ENCODE data around the gene FTO.
A peak's percentile ranks its signal among the peaks of the same experiment; 100 is the strongest.

The FTO gene

DNA sequence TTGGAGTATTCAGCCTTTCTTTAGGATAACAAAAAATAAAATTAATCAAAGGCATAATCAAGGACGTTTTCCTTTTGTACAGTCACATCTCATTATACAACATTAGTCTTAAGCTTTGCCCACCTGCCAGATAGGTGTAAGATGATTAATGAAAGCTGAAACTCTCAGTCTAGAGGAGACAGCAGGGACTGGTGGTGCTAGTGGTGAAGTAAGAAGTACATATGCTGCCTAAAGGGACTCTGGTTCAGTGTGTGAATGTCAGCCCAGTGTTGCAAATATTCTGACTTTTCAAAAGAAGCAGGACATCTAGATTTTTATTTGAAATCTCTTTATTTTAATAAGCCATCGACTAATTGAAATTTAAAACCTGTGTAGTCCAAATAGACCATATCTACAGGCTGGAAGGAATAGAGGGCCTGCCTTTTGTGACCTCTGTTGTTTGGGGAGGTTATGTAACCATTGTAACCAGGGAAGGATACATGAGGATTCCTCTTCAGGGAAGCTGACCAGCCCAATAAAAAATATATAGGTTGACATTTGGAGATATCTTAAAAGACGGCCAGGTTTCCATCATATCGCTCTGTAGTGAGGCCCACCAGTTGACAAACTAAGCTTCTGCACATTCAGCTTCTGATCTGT lies 54.1 kb downstream of the FTO start:
- DNase-seq (ENCODE audit: low read depth), result peak; percentile 77
- TF ChIP-seq, protein P1, sequence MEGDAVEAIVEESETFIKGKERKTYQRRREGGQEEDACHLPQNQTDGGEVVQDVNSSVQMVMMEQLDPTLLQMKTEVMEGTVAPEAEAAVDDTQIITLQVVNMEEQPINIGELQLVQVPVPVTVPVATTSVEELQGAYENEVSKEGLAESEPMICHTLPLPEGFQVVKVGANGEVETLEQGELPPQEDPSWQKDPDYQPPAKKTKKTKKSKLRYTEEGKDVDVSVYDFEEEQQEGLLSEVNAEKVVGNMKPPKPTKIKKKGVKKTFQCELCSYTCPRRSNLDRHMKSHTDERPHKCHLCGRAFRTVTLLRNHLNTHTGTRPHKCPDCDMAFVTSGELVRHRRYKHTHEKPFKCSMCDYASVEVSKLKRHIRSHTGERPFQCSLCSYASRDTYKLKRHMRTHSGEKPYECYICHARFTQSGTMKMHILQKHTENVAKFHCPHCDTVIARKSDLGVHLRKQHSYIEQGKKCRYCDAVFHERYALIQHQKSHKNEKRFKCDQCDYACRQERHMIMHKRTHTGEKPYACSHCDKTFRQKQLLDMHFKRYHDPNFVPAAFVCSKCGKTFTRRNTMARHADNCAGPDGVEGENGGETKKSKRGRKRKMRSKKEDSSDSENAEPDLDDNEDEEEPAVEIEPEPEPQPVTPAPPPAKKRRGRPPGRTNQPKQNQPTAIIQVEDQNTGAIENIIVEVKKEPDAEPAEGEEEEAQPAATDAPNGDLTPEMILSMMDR (IDR thresholded peaks at IDR 0.05; ENCODE audit: control insufficient read depth, extremely low read depth, insufficient read depth), result no peak
- H3K4me3 ChIP-seq (ENCODE audit: low read depth, low read length), result no peak overlapping the region

DNA sequence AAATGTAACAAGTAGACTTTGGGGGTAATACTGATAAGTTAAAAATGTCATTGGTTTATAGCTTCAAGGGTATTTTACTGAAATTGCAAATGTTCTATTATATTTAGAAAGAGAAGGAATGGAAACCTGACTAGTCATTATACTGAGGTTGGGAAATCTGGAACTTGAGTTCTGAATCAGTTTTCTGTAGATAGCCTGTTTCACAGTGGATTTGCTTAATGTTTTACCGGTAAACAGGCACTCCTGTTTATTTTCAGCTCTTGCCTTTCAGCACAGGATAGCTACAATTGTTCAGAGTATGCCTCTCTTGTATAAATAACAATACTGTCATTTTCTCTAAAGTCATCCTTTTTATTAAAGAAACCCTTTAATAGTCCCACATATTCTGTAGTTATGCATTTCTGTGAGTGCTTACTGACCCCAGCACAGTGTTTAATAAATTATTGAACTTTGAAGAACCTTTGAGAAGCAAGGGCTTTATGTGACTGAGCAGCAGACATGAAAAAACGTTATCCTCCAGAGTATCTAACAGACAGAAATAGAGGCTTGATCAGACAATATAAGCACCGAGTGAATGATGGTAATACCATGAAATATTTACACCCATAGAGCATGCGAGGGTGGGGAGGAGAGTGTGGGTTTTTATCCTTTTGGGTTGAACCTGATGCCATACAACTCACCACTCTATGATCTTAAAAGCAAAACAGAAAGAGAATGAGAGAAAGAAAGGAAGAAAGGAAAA lies 58.2 kb downstream of the FTO start:
- TF ChIP-seq, protein P1 (IDR thresholded peaks at IDR 0.05; ENCODE audit: control insufficient read depth, extremely low read depth, insufficient read depth), result no peak
- no peak overlapping the region for H3K4me3 ChIP-seq (ENCODE audit: low read depth, low read length)

DNA sequence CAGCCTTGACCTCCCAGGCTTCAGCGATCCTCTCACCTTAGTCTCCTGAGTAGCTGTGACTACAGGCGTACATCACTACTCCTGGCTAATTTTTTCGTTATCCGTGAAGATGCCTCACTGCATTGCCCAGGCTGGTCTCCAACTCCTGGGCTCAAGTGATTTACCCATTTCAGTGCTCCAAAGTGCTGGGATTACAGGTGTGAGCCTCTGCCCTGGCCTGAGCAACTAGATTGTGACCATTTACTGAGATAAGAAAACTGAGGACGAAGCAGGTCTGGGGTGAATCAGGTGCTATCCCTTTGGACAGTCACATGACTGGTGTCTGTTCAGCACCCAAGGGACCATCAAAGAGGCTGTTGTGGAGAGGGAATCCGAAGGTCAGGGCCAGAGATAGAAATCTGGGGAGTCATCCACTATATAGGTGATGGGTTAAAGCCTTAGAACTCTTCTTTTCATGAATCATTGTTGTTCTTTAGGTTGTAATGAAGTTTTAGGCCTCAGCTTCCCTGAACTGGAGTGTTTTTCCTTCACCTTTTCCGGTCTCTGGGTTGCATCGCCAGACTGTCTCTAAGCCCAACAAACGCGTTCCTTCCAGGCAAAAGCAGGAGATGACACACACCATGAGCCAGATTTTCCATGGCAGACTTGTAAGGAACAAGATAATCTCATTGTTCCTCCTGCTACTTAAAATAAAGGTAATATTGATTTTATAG lies 62.5 kb downstream of the FTO start:
- DNase-seq (ENCODE audit: low read depth), result no peak

More for the DNA sequence above, 58.2 kb downstream of the FTO start:
- no peak for DNase-seq (ENCODE audit: low read depth)

DNA sequence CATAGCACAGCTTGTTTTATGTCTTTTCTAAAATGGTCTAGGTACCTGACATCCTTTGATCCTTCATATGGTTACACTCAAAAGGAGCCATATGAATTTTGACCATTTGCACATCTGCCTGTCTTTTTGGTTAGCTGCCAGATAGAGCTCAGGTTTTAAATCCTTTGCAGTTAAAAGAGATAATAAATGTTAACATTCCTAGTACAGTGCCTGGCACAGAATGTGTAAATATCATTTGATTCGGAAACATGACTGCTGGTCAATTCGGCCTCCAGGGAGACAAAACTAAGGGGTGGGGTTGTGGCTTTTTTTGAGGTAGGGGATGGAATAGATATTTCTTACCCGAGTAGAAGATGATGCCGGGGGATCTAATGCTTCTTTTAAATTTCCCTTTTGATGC lies 64.2 kb downstream of the FTO start:
- H3K4me3 ChIP-seq (ENCODE audit: low read depth, low read length), result no peak overlapping the region
- DNase-seq (ENCODE audit: low read depth), result no peak
- TF ChIP-seq, protein P1 (IDR thresholded peaks at IDR 0.05; ENCODE audit: control insufficient read depth, extremely low read depth, insufficient read depth), result no peak

More for the DNA sequence above, 62.5 kb downstream of the FTO start:
- TF ChIP-seq, protein P1 (IDR thresholded peaks at IDR 0.05; ENCODE audit: control insufficient read depth, extremely low read depth, insufficient read depth), result no peak
- H3K4me3 ChIP-seq (ENCODE audit: low read depth, low read length), result no peak overlapping the region

DNA sequence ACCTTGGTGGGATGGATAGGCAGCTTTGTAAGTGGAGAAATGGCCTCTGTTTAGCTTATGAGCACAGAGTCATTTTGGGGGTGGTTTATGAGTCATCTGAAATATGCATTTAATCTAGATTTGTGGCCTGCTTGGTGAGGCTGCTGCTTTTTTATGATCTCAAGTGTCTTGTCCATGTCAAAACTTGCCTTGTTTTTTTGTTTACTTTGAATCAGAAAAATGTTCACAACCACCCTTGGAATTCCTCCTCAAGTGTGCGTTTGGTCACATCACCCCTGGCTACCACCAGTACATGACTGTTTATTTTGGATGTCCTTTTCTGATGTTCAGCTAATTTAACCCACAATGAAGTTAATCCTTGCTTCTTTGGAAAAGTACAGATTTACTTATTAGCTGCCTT lies 64.6 kb downstream of the FTO start:
- no peak overlapping the region for H3K4me3 ChIP-seq (ENCODE audit: low read depth, low read length)
- DNase-seq (ENCODE audit: low read depth), result no peak
- TF ChIP-seq, protein P1 (IDR thresholded peaks at IDR 0.05; ENCODE audit: control insufficient read depth, extremely low read depth, insufficient read depth), result no peak

DNA sequence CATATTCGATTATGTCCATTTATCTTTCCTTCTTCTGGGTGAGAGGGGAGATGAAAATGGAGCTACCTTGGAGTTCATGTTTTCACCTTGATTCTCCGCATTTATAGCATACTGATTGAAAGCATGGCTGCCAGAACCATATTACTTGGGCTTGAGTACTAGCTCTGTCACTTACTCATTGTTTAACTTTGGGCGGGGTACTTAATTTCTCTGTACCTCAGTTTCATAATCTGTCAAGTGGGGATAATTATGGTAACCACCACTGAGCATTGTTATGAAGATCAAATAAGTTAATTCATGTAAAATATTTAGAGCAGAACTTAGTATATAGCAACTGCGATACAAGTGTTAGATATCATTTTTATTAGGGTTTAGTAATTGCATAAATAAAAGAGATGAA lies 65.2 kb downstream of the FTO start:
- H3K4me3 ChIP-seq (ENCODE audit: low read depth, low read length), result no peak overlapping the region
- TF ChIP-seq, protein P1 (IDR thresholded peaks at IDR 0.05; ENCODE audit: control insufficient read depth, extremely low read depth, insufficient read depth), result no peak
- DNase-seq (ENCODE audit: low read depth), result no peak
